NB4 (cell line): ENCODE results near the gene SPAG17.

ENCODE experiments used
- CTCF ChIP-seq: IDR thresholded peaks from one replicate; pipeline ENCODE4 v1.5.1; 2012; ENCODE audit warnings: low read depth, low read length
- MYC ChIP-seq: IDR thresholded peaks from 2 replicates; pipeline ENCODE4 v1.6.1; 2011; ENCODE audit warnings: low read depth, low read length
- POLR2A ChIP-seq: IDR thresholded peaks from 2 replicates; pipeline ENCODE4 v1.6.1; 2011; ENCODE audit warnings: mild to moderate bottlenecking; ENCODE audit not compliant: insufficient read length; ENCODE audit errors: extremely low read depth

- no peak for TF ChIP-seq POLR2A
- TF ChIP-seq MYC: no peak
- TF ChIP-seq CTCF: no peak
These were observed 62.6 kb downstream of the SPAG17 start for GRCh38 chr1:118122234-118123004.
